ENCODE measurements around the gene COX20. TPM values are rescaled to one million over a fixed set of nuclear protein-coding genes. Genes with fewer than 3 reads are reported as not detected.
"Not testable (repeated sequence)": the region's sequence is repeated elsewhere in the genome, so short reads cannot be mapped to it uniquely, and the experiment has no call there.

The COX20 gene
- polyA plus RNA-seq, 1 of the 3 experiments (the other 2 are of a cell fraction) = 24.8 TPM

- CTCF ChIA-PET = interaction anchor here (0.6 to 1.5 kb wide), 6 partner anchors 16 to 1040 kb away, joined by 3 to 4 read pairs (median 3); partner anchors contain the start of gene HNRNPU
- Histone ChIP-seq H3K4me3 (ENCODE audit: low read depth in 2 of 2, low read length in 1 of 2) (no peak overlapping the region), H3F3A (replicated peaks; ENCODE audit: insufficient read depth) (peaks cover 24% of the 10 kb centered on the region), H3K27ac (ENCODE audit: low read depth in 2 of 2, low read length in 1 of 2) (no peak overlapping the region), H2AFZ (ENCODE audit: low read depth) (peak overlapping the region; percentile 12; the same call in 1 of the 2 replicates), H3K4me1 (ENCODE audit: control insufficient read depth in 1 of 2, insufficient read depth in 2 of 2, low read depth in 1 of 2, low read length in 1 of 2) (peaks cover 0 to 3% of the 10 kb centered on the region in 2 experiments; a peak in 1 of 4 replicates), H3K9me2 (no peaks in the 10 kb centered on the region), H3K9ac (no peak overlapping the region), H4K20me1 (ENCODE audit: insufficient read depth) (no peaks in the 10 kb centered on the region), H3K79me2 (ENCODE audit: insufficient read depth) (peaks cover under 1% of the 10 kb centered on the region; the same call in 1 of the 2 replicates), H3K36me3 (replicated peaks in 1 of 2; ENCODE audit: control insufficient read depth in 1 of 2, insufficient read depth in 2 of 2, low read length in 1 of 2) (no peaks in the 10 kb centered on the region), H3K27me3 (ENCODE audit: insufficient read depth) (no peaks in the 10 kb centered on the region), H3K9me3 (no peaks in the 10 kb centered on the region), H3K4me2 (no peak overlapping the region)
- WGBS (ENCODE audit: low lambda C conversion rate) = 71% methylated on average over 3 of the region's 3 CpGs
- POLR2A ChIA-PET = interaction anchor here (0.8 kb wide), 1 partner anchor 140 kb away, joined by 3 read pairs; no protein-coding TSS in a partner anchor
- no peak for DNase-seq
- TF ChIP-seq GATA2 (CRISPR knock-in tag; IDR thresholded peaks at IDR 0.05) (no peak), NRF1 (IDR thresholded peaks at IDR 0.05; ENCODE audit: low read depth, low read length) (no peak), MAX (IDR thresholded peaks at IDR 0.05; ENCODE audit: low read depth) (no peak), RXRA (IDR thresholded peaks at IDR 0.05; ENCODE audit: borderline replicate concordance, low read depth) (no peak), REST (IDR thresholded peaks at IDR 0.05; ENCODE audit: low read depth, low read length) (no peak), YY1 (IDR thresholded peaks at IDR 0.05; ENCODE audit: low read depth) (no peak), USF1 (IDR thresholded peaks at IDR 0.05; ENCODE audit: borderline replicate concordance, low read depth) (no peak), IRF3 (IDR thresholded peaks at IDR 0.05; ENCODE audit: low read depth, low read length) (no peak), USF2 (IDR thresholded peaks at IDR 0.05; ENCODE audit: borderline replicate concordance, low read depth, low read length) (no peak), FOXM1 (IDR thresholded peaks at IDR 0.05; ENCODE audit: low read depth) (no peak), FOXJ3 (CRISPR knock-in tag; IDR thresholded peaks at IDR 0.05) (no peak), NFIC (IDR thresholded peaks at IDR 0.05; ENCODE audit: borderline replicate concordance) (no peak), CHD2 (IDR thresholded peaks at IDR 0.05; ENCODE audit: low read length, partially characterized antibody) (no peak)
These were observed 4.8 kb upstream of the COX20 start for GRCh38 chr1:244830639-244831038.

GRCh38 chr1:244833260-244833659, 2.2 kb upstream of the COX20 start:
- WGBS (ENCODE audit: low lambda C conversion rate) = 77% methylated on average over 8 of the region's 8 CpGs
- H3K4me2 ChIP-seq = peak overlapping the region; percentile 81
- peaks cover 39% of the 10 kb centered on the region for H3F3A ChIP-seq (replicated peaks; ENCODE audit: insufficient read depth)
- H4K20me1 ChIP-seq (ENCODE audit: insufficient read depth); H3K9me2 ChIP-seq; H3K36me3 ChIP-seq (replicated peaks in 1 of 2; ENCODE audit: control insufficient read depth in 1 of 2, insufficient read depth in 2 of 2, low read length in 1 of 2); POLR2A ChIA-PET; H3K9me3 ChIP-seq; H3K27me3 ChIP-seq (ENCODE audit: insufficient read depth); DNase-seq: not testable (repeated sequence)
- H3K79me2 ChIP-seq (ENCODE audit: insufficient read depth) = peaks cover 26% of the 10 kb centered on the region
- H2AFZ ChIP-seq (ENCODE audit: low read depth) = peak overlapping the region; percentile 76
- H3K27ac ChIP-seq (ENCODE audit: low read depth in 2 of 2, low read length in 1 of 2) = peak overlapping the region; percentile 97 to 99; a peak in 3 of 4 replicates
- peak overlapping the region; percentile 71 to 83; a peak in 2 of 4 replicates for H3K4me3 ChIP-seq (ENCODE audit: low read depth in 2 of 2, low read length in 1 of 2)
- CTCF ChIA-PET = interaction anchor here (0.7 to 2.7 kb wide), 5 partner anchors 30 to 210 kb away, joined by 3 to 11 read pairs (median 4); partner anchors contain the start of genes DESI2 and HNRNPU
- H3K9ac ChIP-seq = peak overlapping the region; percentile 88
- H3K4me1 ChIP-seq (ENCODE audit: control insufficient read depth in 1 of 2, insufficient read depth in 2 of 2, low read depth in 1 of 2, low read length in 1 of 2) = peaks cover 13 to 15% of the 10 kb centered on the region in 2 experiments; a peak in 3 of 4 replicates
